Activated T-helper 1 cell treated with Interleukin-2 at 50 U/mL for 16 hours (primary cell): ENCODE data around the gene MYO5B.

Source experiments
- DNase-seq: peaks from one replicate; pipeline ENCODE4 v3.0.0-alpha.2; 2020; ENCODE audit warnings: low read depth

The MYO5B gene

DNA sequence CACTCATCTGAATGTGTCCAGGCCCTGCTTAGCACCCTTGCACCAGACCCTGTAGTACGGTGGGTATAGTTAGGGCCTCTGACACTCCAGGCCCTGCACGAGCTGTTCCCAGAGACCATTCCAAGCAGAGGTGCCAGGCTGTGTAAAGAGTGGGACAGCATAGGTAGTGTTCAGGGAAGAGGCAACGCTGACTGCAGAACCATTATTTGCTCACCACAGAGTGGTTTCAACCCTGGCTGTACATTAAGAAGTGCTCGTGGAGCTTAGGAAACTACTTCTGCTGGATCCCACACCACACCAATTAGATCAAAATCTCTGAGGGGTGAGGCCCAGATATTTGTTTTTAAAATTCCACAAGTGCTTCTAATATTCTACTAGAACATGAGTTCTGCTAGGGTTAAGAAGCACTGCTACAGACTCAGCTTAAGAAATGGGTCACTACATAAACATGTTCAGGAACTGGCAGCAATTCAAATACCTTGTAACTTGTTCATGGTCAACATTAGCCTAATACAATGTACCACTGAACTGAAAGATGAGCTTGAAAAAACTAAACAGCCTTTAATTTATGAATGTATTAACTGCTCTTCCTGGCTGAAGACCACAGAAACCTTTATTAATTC, 183.0 kb downstream of the MYO5B start:
- no peak for DNase-seq

DNA sequence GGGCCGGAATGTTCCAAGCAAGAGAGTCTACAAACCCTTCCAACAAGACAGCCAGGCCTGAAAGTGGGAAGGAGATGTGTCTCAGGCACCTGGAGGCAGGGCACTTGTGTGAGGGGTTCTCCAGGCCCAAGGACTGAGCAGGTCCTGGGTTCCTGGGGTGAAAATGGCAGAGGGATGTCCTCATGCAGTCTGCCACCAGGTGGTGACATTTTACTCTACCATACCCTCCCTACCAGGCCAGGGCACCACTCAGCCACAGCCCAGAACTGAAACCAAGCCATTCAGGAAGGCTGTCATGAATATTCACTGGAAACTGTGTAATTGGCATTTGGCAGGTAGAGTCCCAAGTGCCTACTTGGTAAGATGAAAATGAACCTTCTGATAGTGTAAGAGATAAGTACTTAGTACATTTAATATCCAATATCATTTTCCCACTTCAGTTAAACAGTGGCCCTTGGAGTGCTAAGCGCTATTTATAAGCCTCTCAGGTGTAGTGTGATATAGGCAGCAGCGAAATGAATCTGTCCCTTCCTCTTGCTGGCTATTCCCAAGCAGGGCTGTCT, 185.1 kb downstream of the MYO5B start:
- DNase-seq: no peak

DNA sequence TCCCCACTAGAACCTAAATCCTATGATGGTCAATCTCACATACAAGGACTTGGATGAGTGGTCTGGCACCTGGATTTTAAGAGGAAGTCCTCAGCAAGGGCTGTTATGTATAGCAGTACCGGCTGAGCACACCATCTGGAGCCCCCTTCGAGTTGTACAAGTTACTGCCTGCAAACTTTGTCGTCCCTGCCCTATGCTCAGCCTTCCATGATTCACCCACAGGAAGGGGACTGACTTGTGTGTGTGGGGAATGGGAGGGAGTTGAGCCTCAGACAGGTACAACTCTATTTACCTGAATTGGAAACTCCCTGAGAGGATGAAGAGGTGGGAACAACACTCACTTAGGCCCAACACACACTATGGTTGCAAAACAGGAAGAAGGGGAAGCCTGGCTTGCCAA, 186.6 kb downstream of the MYO5B start:
- no peak for DNase-seq

DNA sequence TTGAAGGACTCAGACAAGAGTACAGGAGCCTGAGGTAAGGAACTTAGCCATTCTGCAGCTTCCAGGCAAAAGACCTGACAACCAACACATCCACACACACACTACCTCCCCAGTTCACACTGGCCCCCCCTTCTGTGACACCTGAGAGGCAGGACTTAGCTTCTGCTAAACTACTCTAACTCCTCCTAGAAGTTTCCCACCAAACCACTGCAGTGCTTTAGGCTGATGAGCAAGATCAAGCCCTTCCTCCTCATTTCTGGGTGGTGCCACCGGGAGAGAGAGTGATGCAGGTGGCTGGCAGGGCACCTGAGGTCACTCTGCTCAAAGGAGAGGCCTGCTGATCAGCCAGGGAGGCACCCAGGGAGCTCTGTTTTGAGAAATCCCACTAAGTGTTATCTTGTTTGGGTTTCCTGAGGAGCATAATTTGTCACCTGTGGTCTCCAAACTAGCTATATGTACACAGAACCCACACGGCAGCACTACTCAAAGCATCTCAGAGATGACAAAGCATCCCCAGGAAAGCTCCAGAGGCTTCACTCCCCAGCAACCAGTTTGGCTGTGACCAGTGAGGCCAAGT, 188.4 kb downstream of the MYO5B start:
- DNase-seq: no peak

DNA sequence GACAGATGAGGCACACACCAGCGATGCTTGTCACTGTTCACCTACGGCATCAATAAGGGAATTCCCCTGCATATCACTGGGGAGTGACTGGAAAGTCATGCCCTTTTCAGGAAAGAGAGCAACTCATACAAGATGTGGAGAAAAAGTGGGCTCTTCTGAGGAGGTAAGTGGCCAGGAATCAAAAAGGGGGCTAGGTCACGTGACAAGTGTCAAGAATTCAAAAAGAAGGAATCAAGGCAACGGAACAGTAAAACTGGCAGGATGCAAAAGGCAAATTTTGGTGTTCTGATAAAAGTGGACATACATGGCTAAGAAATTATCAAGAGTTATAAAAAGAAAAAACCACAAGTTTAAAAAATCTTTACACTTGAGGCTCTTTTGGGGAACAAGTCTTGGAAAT, 190.9 kb downstream of the MYO5B start:
- no peak for DNase-seq

DNA sequence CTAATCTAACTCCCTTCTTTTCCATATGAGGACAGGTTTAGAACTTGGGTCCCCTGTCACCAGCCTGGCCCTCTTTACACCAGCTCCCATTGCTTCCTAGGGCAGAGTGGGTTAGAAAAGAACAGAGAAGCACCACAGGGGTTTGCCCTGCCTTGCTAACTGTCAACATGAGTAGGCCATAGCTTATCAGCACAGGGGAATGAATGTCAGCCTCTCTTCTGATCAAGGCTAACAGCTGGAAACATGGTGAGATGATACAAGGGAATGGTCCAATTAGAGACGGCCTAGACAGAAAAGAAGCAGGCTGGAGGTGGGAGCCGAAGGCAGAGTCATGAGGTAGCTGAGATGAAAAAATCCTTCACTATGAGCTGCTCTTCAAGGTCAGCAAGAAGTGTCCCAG, 192.2 kb downstream of the MYO5B start:
- DNase-seq: no peak

DNA sequence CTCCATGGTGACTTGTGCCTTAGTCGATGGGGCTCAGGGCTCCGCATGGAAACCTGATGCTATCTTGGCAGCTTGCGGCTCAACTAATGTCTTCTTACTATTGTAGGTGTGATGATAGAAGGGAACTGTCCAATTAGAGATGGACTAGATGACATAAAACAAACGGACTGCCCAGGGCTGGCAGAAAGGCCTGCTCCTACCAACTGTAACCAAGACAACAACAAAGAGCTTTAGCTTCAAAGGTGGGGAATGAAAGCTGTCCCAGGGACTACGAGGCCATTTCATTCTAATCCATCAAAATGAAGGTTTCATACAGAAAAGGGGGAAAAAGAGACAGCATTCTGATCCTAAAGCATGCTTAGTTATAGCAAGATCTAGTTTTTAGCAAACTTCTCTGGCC, 194.7 kb downstream of the MYO5B start:
- DNase-seq: no peak

DNA sequence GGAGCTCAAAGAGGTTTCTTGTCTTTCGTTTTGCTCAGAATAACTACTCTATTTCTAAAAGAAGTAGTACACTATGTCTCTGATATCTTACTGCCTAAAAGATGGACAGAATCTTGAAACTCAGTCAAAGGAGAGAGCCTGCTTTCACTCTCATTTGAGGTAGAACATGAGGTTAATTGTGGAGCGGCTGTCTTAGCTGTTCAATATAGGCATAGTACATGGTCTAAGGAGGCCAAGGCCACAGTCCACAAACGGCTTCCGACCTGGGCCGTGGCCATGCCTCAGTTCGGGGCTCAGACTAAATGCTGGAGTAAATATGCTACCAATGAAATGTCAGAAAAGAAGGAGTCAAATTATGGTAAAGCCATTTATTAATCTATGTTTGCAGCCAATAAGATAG, 195.8 kb downstream of the MYO5B start:
- no peak for DNase-seq

DNA sequence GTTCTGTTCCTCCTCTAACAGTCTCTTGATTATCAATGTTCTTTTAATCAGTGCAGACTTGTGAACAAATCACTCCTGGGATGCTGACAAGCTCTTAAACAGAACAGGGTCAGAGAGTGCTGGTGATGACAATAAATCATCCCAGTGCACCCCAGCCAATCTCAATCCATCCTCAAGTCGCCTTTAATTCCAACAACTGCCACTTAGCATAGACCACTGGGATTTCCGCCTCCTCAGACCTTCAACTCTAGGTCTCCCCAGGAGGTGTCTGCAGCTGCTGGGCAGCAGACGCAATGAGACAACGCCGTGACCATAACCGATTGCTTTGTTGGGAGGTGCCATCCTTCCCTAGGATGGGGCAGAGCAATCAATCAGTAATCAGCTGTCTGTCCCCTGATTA, 197.4 kb downstream of the MYO5B start:
- no peak for DNase-seq

DNA sequence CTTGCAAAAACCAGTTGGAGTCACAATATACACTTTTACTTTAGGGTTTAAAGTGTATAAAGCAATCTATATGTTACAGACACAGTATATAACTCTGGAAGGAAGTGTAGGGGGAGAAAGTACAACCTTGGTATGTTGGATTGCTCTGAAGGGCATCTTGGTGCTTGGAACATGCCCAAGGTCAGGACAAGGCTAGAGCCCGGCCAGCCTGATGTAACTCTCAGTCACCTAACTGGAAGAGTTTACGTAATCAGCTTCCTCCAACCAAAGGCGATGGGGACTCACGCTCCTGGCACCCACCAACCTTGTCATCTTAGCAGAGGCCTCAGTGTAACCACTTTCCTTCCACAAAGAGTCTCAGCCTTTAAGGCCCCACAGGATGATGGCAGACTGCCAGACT, 200.5 kb downstream of the MYO5B start:
- DNase-seq: no peak

DNA sequence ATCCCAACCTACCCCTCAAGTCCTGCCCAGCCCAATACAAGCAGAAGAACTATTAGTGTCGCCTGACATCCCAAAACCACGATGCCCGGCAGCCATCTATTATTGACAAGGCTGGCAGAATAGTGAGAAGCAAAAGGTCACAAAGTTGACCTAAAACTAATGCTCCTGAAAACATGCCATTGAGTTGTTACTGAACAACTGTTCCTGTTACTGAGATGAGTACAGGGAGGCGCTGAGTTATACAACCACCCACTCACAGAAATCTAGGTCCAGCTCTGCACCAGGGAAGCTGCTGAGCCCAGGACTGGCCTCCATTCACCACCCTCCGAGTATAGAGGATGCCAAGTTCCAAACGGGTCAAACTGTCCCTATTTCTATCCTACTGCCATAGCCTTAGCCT, 201.6 kb downstream of the MYO5B start:
- no peak for DNase-seq

DNA sequence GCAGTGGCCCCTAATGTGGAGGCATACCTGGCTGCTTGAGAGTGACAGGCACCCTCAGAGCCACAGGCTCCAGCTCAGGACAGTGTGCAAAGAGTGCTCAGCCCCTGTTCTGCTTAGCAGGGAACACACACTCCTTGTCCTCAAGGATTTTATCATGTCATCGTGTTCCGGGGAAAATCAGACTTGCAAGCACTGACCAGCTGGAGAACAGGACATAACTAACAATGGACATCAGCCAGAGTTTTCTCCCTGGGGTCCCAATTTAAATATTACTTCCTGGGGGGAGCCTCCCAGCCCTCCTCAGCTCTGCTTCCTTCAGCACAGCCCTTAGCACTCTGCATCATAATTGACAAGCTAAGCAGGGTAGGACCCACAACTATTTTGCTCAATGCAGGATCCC, 206.2 kb downstream of the MYO5B start:
- DNase-seq: no peak

DNA sequence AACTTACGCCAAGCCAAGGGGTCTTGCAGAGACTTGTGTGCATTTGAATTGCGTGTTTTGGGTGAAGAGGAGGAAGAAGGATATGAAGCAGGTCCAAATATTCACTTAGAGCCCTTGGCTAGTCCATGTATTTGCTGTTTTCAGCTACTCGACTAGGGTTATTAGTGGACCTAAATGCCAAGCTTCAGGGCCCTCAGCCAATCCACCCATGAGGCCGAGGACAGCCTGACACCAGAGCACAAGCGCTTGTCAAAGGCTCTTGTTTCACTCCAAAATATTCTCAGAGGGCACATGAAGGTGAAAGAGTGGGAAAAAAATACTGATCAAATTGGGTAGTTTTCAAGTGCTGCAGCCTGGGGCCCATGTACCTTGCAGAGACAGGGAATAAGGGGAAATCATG, 206.8 kb downstream of the MYO5B start:
- no peak for DNase-seq

DNA sequence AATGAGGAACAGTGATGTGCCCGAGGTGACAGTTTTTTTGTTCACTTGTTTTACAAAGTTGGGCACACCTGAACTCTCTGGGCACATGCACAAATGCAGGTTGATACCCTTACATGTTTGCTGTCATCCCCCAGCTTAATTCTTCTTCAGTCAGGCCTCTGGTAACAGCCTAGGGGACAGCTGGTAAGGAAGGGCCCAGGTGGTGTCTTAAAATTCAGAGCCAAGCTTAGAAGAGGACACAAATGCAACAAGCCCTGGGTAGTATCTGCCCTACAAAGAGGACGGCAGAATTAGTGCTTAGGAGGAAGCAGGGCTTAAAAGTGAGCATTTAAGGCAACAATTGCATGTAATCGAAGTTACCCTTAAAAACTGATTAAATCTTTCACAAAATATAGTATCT, 209.7 kb downstream of the MYO5B start:
- DNase-seq: no peak

DNA sequence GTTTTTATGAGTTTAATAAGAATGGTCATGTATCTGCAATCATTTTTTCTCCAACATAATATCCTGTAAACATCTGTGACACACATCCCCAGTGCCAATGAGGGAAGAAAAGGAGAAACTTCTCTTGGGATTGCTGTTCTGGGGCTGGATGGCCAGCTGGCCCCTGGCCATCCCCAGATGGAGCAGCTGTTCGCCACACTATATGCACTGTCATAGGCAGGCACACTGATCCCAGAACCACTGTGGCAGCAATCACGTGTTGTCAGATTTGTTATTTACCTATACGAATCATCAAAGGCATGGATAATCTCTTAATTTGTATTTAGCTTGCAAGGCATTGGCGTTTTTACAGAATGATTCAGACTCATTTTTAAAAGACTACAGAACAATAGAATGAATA, 214.1 kb downstream of the MYO5B start:
- DNase-seq: no peak

DNA sequence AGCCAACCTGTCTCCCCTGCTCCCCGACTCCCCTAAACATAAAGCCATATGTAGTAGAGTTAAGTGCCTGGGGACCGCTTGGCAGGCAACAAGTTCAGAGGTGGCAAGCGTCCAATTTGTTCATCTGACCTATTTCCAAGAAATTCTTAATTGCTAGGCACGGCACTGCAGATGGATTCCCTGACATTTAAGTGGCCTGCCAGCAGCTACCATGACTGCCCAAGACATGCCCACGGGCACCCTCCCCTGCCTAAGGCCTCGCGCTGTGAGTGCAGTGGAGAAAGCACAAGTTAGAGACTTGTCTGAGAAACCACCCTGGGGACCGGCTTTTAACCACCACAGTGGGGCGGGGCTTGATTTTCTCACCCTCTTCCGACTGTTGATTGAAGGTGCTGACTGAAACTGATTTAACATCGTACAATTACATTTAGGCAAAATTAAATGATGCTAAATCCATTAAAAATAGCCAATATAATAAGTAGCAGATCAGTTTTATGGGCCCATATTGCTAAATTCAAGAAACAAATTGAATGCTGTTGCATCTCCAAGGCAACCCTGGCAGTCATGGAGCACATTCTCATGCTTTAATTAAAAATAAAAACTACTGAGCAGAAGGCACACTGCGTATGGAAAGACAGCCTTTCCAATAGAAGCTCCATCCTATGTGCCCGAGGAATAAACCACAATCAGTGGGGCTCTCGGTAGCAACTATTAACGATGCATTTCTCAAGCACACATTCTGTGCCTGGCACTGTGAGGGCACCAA, 218.0 kb downstream of the MYO5B start:
- no peak for DNase-seq

DNA sequence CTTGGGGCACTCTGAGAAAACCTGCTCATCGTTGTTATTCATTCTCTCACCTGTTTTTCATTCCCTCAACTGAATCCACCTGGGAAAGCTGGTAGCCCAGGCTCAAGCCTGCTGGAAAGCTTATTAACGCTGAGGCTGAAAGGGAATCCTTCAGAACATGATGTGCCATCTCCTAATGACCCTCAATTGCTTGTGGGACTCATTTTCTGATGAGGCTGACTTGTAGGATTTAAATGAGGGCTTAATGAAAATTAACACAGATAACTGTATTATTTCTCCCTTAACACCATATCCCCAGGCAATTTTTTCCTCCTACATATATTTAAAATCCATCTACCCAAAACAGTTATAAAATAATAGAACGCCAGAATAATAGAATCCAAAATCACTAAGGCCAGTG, 218.9 kb downstream of the MYO5B start:
- no peak for DNase-seq

DNA sequence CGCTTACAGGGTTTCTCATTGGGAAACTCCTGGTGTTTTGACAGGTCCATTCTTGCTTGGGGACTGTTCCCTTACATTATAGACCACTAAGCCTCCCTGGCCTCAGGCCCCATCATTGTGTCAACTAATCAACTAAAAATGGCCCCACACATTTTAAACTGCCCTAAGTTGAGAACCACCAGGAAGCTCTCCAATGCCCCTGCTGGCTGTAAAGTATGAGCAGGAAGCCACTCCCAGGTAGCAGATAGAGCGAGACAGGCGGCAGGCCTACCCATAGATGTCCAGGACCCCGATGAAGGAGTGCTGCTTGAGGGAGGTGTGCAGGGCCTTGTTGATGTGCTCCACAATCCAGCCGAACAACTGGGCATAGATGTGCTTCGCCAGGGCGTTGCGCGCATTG, 220.9 kb downstream of the MYO5B start:
- DNase-seq: no peak

DNA sequence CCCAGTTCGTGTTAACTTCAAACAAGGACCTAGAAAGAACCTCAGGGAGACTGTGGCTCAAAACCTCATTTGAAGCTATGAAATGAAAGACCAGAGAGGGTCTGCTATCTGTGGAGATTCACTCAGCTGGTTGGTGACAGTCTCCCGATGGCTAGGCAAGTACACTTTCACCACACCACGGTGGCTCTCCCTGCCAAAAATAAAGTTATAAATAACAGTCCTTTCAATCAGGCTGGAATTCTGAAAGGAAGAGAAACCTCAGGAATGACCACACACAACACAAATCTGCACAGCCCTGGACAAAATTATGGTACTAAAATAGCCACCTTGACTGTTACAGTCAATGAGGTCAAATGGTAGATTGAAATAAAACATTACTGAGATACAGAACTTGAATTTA, 221.4 kb downstream of the MYO5B start:
- DNase-seq: no peak

DNA sequence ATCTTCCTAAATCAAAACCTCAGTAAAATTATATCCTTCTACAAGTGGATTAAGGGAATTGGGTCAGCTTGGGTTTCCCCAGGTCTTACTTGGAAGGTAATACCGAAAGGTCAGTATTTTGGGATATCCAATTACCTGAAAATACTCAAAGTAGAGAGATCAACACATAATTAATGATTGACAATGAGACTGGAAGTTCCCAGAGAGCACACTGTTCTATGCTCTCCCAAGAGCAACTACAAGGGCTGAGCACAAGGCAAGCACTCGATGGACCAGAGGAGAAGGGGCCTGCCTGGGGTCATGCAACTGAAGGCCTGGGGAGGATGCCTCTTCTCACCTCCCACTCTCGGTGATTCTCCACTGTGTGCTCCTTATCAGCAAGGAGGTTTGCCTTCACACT, 222.4 kb downstream of the MYO5B start:
- no peak for DNase-seq

DNA sequence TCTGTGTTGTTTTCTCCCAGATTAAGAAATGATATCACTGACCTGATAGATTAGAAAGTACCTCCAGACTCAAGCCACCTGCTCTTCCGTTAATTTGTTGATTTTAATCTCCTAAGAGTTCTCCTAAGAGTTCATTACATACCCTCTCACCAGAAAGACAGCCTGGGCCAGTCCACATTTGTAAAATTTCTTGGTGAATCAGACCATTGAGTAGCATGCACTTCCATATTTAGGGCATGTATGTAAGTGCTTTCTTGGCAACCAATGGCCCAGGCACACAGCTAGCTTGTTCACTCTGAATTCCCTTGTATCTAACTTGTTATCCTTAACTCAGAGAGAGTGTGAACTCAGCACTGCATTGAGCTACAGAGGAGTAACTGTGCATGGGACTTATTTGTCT, 223.5 kb downstream of the MYO5B start:
- no peak for DNase-seq

DNA sequence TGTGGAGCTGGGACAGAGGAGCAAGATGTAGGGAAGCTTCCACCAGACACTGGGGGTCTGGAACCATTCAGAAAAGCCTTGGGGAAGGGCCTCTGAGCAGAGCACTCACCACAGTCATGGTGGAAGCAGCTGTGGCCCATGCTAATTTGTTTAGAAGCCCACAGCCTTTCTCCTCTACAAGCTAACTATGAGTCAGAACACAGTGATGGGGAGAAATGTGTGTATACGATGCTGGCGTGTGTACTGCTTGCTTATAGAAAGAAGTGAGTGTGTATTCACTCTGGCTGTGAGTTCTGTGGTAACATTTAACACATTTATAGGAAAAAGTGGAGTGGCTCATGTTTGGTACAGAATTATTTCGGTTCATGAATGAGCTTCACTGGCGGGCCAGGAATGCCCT, 224.6 kb downstream of the MYO5B start:
- DNase-seq: no peak

DNA sequence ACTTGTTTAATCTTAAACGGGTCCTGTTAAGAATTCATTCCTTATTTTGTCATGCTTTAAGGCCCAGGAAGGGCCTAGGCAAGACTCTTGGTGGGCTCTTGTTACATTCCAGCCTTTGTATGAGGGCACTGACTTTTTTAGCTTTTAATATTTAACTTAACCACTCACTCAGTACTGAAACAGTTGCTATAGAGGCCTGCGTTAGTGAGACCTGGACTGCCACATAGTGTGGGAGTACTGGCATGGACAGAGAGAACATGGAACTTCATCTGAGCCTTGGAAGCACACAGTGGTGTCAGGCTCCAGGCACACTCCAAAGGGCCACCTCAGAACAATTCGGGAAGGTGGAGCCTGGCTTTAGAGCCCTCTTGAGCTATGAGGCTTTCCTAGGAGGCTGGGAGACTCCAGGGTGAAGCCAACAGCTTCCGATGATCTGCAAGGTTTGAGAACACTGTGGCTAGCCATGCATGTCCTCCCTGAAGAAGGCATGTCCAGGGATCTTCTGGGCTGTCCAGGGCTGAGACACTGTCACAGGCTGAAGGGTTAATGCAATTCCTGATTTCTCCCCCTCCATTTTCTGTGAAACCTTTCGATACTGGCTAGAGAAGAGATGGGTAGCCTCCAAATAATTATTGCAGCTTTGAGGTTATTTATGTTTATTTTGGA, 226.2 kb downstream of the MYO5B start:
- no peak for DNase-seq
